Mucosa of descending colon (tissue), 3 donors: ENCODE results near the gene IRF5. TPM values are rescaled to one million over a fixed set of nuclear protein-coding genes. Genes with fewer than 3 reads are reported as not detected.

Source experiments
- ATAC-seq: fragments of 200-7000 bp; cut with Tn5 transposase; one replicate; pipeline ENCODE4 v1.9.1; 2020; ENCODE audit warnings: mild to moderate bottlenecking, moderate library complexity
- DNase-seq, 3 donors: peaks; one replicate each; pipeline ENCODE4 v3.0.0-alpha.2; 2020
- H3K36me3 ChIP-seq: fragments of 200-600 bp; one replicate; pipeline ENCODE4 v1.8.0; 2021; ENCODE audit warnings: low read depth, mild to moderate bottlenecking
- H3K4me1 ChIP-seq: fragments of 200-600 bp; one replicate; pipeline ENCODE4 v1.8.0; 2021; ENCODE audit warnings: low read depth, mild to moderate bottlenecking
- H3K4me3 ChIP-seq: fragments of 200-600 bp; one replicate; pipeline ENCODE4 v1.8.0; 2021; ENCODE audit warnings: mild to moderate bottlenecking
- H3K9me3 ChIP-seq: fragments of 200-600 bp; one replicate; pipeline ENCODE4 v1.8.0; 2021; ENCODE audit warnings: mild to moderate bottlenecking
- intact Hi-C, 2 donors: fragments of 100-400 bp; cut with DNase I in 1 of 2; cut with micrococcal nuclease in 1 of 2; formaldehyde crosslinking; loops; one replicate each; pipeline versions ENCODE4 v1.11.0 to v1.11.1; 2022; cut with DNase I, micrococcal nuclease
- total RNA-seq, 3 donors: library from RNA; stranded (reverse); fragmentation: NEBNext Ultra II Directional in 2 of 3; extraction: Animal tissue kit (Norgen Biotek cat#: 25700) in 2 of 3; gene quantifications; one replicate each; pipeline versions ENCODE4 v1.2.1 to v1.2.4, GENCODE V29; 2021 to 2023
- TF ChIP-seq, protein P1 (sequence below): fragments of 200-600 bp; IDR thresholded peaks from one replicate; pipeline ENCODE4 v1.8.0; 2022; ENCODE audit warnings: antibody characterized with exemption, mild to moderate bottlenecking
- donor health status: DM: no; HTN: no; CAD: no; lungs with moderate emphysema.
- donor health status: DM: no; HTN: no; CAD: no.
- donor health status: DM: no; HTN: yes; CAD: no.

Gene IRF5
- total RNA-seq, 3 donors from 2014 or later = 6.9 to 10.1 (median 9.0) TPM

DNA sequence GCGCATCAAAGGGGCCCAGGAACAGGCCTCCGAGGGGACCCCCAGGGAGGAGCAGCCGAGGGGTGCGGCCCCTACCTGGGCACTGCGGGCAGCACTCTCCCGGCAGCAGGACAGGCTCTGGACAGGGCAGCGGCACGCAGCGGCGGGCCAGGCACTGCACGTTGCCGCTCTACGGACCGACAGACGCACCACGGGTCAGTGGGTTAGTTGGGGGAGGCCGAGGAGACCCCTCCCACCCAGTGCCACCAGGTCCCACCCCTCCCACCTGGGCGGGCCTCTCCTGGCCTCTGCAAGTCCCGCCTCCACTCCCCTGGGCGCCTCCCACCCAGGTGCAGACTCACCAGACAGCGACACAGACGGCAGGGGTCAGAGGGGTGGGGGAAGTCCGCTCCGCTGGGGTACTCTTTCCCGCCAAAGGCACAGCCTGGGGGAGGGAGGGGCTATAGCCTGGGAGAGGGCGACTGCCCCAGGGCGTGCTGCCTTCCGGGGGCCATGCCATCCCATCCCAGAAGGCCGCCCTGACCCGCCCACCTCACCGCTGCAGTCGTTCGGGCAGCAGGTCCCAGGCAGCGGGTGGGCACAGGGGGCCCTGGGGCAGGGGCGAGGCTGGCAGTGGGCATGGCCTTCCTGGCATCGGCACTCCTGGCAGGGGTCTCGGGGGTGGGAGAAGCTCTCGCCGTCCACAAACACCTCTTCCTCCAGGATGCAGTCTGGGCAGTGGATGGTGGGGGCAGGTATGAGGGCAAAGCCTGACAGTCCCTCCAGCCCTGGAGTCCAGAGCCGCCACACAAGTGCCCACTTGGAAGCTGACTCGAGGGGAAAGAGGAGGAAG, 46.4 kb upstream of the IRF5 start:
- Histone ChIP-seq H3K36me3 (no peaks in the 10 kb centered on the region), H3K4me3 (no peak overlapping the region), H3K9me3 (no peaks in the 10 kb centered on the region), H3K4me1 (no peaks in the 10 kb centered on the region)
- intact Hi-C loops = no loop called here
- DNase-seq = peak in 1 of 3 donors; percentile 58
- TF ChIP-seq, protein P1, sequence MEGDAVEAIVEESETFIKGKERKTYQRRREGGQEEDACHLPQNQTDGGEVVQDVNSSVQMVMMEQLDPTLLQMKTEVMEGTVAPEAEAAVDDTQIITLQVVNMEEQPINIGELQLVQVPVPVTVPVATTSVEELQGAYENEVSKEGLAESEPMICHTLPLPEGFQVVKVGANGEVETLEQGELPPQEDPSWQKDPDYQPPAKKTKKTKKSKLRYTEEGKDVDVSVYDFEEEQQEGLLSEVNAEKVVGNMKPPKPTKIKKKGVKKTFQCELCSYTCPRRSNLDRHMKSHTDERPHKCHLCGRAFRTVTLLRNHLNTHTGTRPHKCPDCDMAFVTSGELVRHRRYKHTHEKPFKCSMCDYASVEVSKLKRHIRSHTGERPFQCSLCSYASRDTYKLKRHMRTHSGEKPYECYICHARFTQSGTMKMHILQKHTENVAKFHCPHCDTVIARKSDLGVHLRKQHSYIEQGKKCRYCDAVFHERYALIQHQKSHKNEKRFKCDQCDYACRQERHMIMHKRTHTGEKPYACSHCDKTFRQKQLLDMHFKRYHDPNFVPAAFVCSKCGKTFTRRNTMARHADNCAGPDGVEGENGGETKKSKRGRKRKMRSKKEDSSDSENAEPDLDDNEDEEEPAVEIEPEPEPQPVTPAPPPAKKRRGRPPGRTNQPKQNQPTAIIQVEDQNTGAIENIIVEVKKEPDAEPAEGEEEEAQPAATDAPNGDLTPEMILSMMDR = no peak
- peak; percentile 43 for ATAC-seq

DNA sequence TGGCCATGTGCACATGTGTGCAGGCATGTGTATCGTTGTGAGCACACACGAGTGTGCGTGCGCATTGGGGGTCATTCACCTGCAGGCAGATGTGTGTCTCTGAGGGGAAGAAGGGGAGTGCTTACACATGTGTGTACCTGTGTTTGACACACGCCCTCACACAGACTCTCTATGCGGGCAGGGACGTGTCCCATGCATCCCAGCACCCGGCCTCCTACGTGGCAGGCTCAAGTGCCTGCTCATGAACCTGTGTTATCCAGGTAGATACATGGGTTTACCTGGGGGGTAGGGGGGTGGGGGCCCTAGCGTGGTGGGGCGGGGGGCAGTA, 45.8 kb upstream of the IRF5 start:
- intact Hi-C loops = no loop called here
- ATAC-seq (no peak), DNase-seq (no peak)
- TF ChIP-seq, protein P1 = no peak
- Histone ChIP-seq H3K36me3 (no peaks in the 10 kb centered on the region), H3K9me3 (no peaks in the 10 kb centered on the region), H3K4me1 (no peaks in the 10 kb centered on the region), H3K4me3 (no peak overlapping the region)

DNA sequence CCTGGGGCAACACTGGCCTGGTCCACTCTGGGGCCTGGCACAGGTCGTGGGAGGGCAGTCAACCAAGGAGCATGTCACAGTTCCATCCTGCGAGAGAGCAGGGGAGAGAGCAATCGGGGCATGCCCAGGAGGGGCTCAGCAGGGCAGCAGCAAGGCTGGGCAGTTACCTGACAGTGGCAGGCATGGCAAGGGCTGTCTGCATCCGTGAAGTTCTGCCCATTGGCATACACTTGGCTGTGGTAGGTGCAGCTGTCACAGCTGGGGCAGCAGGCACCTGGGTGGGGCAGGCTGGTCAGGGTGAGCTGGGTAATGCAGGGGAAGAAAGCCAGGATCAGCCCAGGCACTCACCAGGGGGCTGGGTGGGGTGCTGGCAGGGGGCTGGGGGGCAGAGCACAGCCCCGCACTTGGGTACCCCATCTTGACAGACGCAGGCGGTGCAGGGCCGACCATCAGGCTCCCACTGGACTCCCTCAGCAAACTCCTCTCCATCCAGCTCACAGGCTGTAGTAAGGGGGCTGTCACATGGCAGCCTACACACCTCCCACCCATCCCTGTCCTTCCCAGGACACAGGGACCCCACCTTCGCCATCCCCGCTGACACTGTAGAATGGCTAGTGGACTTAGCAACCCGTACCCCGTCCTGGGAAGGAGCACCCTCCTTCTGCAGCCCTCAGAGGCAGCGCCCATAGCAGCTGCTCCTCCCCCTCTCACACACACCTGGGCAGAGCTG, 45.0 kb upstream of the IRF5 start:
- DNase-seq = peak in 1 of 3 donors; percentile 48
- intact Hi-C loops = no loop called here
- Histone ChIP-seq H3K9me3 (no peaks in the 10 kb centered on the region), H3K36me3 (no peaks in the 10 kb centered on the region), H3K4me3 (no peak overlapping the region), H3K4me1 (no peaks in the 10 kb centered on the region)
- peak; percentile 66 for ATAC-seq
- TF ChIP-seq, protein P1 = no peak

DNA sequence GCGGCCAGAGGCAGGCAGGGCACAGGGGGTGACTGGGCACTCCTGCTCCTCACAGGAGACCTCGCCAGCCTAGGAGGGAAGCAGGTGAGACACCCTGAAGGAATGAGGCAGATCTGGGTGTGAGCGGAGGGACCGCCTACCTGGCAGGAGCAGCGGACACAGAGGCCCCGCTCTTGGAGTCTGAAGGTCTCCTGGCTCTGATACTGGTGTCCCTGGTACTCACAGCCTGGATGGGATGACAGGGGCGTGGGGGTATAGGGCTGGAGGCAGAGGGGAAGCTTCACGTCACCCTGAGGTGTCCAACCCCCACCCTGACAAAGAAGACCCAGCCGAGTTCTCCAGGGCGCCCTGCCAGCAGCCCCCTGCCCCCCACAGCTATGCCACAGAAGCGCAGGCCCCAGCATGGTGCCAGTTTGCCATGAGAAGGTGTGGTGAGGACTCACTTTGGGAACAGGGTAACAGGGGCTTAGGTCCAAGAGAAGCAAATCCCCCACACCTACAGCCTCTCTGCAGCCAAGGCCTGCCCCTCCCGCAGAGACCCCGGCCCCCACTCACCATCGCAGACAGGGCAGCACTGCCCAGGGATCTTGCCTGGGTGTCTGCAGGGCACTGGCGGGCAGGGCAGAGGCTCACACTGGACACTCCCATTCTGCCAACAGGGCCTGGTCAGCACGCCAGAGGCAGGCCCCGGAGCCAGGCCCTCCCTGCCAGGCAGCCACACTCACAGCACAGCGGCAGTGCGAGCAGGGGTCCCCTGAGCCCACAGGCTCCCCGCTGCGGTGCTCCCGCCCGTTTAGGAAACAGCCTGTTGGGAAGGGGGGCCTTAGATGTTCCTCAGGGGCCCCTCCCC, 44.3 kb upstream of the IRF5 start:
- H3K4me3 ChIP-seq = no peak overlapping the region
- intact Hi-C loops = no loop called here
- DNase-seq (peak in 1 of 3 donors; percentile 54), ATAC-seq (peak; percentile 66)
- H3K9me3 ChIP-seq = no peaks in the 10 kb centered on the region
- TF ChIP-seq, protein P1 = no peak
- H3K4me1 ChIP-seq = no peaks in the 10 kb centered on the region
- H3K36me3 ChIP-seq = no peaks in the 10 kb centered on the region

DNA sequence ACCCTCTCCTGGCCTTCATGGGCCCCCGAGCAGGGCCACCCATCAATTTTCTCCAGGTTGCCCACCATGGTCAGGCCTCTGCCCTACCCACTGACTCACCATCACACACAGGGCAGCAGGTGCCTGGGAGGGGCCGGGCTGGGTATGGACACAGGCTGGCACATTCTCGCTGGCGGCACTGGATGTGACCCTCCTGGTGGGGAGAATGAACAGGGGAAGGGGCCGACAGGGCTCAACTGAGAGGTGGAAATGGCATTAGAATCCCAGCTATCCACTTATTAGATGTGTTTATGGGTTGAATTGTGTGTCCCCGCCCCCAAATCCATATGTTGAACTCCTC, 43.7 kb upstream of the IRF5 start:
- no peak overlapping the region for H3K4me3 ChIP-seq
- H3K36me3 ChIP-seq = no peaks in the 10 kb centered on the region
- intact Hi-C loops = no loop called here
- TF ChIP-seq, protein P1 = no peak
- H3K9me3 ChIP-seq = no peaks in the 10 kb centered on the region
- no peaks in the 10 kb centered on the region for H3K4me1 ChIP-seq
- no peak for ATAC-seq
- DNase-seq = no peak
